PC-9 (cell line): ENCODE measurements around the gene MPZL2. TPM values are rescaled to one million over a fixed set of nuclear protein-coding genes. Genes with fewer than 3 reads are reported as not detected.
"Not testable (repeated sequence)": the region's sequence is repeated elsewhere in the genome, so short reads cannot be mapped to it uniquely, and the experiment has no call there.

Experiments
- BruUV-seq: library from RNA; stranded (reverse); fragments of 400-500 nt; replicated peaks from 2 replicates; lab custom pipeline; 2021; lab: Mats Ljungman, UMichigan
- CTCF ChIA-PET: fragments of 300-600 bp; sonication (Branson Sonifier 250); formaldehyde crosslinking; loops from one replicate; lab custom pipeline; 2022; ENCODE audit warnings: antibody characterized with exemption; lab: Charles Lee
- POLR2A ChIA-PET: fragments of 300-600 bp; sonication (Branson Sonifier 250); formaldehyde crosslinking; loops from one replicate; lab custom pipeline; 2022; ENCODE audit warnings: antibody characterized with exemption; ENCODE audit not compliant: unreplicated experiment; lab: Charles Lee
- DNase-seq, 2 experiments: peaks; one replicate each; pipeline versions ENCODE4 v3.0.0 to v3.0.0-alpha.2; 2015 to 2022; ENCODE audit warnings: mixed read lengths in 1 of 2
- H2AFZ ChIP-seq: fragments of 200-600 bp; sonication (generic); 2 replicates; pipeline ENCODE4 v1.8.1; 2017; ENCODE audit warnings: antibody characterized with exemption
- H3F3A ChIP-seq: fragments of 200-600 bp; sonication (generic); 2 replicates; pipeline ENCODE4 v1.8.1; 2017; ENCODE audit warnings: antibody characterized with exemption, mild to moderate bottlenecking, low read depth; ENCODE audit not compliant: insufficient read depth
- H3K27ac ChIP-seq: fragments of 200-600 bp; sonication (generic); 2 replicates; pipeline ENCODE4 v1.6.1; 2016; ENCODE audit warnings: mixed run types
- H3K27me3 ChIP-seq: fragments of 200-600 bp; sonication (generic); 2 replicates; pipeline ENCODE4 v1.6.1; 2016; ENCODE audit warnings: low read depth, mixed run types; ENCODE audit not compliant: insufficient read depth
- H3K36me3 ChIP-seq: fragments of 200-600 bp; sonication (generic); 2 replicates; pipeline ENCODE4 v1.6.1; 2016; ENCODE audit warnings: low read depth, mixed run types
- H3K4me1 ChIP-seq: fragments of 200-600 bp; sonication (generic); replicated peaks from 2 replicates; pipeline ENCODE4 v1.6.1; 2016; ENCODE audit warnings: mixed run types; ENCODE audit not compliant: insufficient read depth
- H3K4me2 ChIP-seq: fragments of 200-600 bp; sonication (generic); 2 replicates; pipeline ENCODE4 v1.6.1; 2017; ENCODE audit warnings: mixed run types
- H3K4me3 ChIP-seq: fragments of 200-600 bp; sonication (generic); 2 replicates; pipeline ENCODE4 v1.6.1; 2016; ENCODE audit warnings: mixed run types
- H3K79me2 ChIP-seq: fragments of 200-600 bp; sonication (generic); 2 replicates; pipeline ENCODE4 v1.6.1; 2017; ENCODE audit warnings: low read depth, mixed run types
- H3K9me2 ChIP-seq: fragments of 200-600 bp; sonication (generic); 2 replicates; pipeline ENCODE4 v1.8.1; 2017; ENCODE audit warnings: mild to moderate bottlenecking; ENCODE audit not compliant: insufficient read depth
- H3K9me3 ChIP-seq: fragments of 200-600 bp; sonication (generic); 2 replicates; pipeline ENCODE4 v1.8.1; 2016; ENCODE audit warnings: low read depth; ENCODE audit not compliant: insufficient read depth
- H4K20me1 ChIP-seq: fragments of 200-600 bp; sonication (generic); 2 replicates; pipeline ENCODE4 v1.8.1; 2017; ENCODE audit not compliant: insufficient read depth
- CTCF ChIP-seq: fragments of 200-600 bp; sonication (generic); conservative IDR thresholded peaks from 2 replicates; pipeline ENCODE4 v1.6.1; 2017; ENCODE audit warnings: mixed run types, antibody characterized with exemption, mild to moderate bottlenecking, moderate library complexity
- EZH2 ChIP-seq: fragments of 200-600 bp; sonication (generic); IDR thresholded peaks from 2 replicates; pipeline ENCODE4 v1.8.0; 2017; ENCODE audit warnings: antibody characterized with exemption, low read depth
- intact Hi-C: fragments of 100-400 bp; cut with micrococcal nuclease; formaldehyde crosslinking; loops from one replicate; pipeline ENCODE4 v1.10.0; 2022; ENCODE audit not compliant: unreplicated experiment
- total RNA-seq: library from RNA; stranded (reverse); gene quantifications from 2 replicates; pipeline ENCODE4 v1.2.3, GENCODE V29; 2021

Gene MPZL2
- total RNA-seq, 1 experiment from 2014 or later = 43.1 TPM

- Histone ChIP-seq H3K4me1 (peaks cover 53% of the 10 kb centered on the region), H3K27ac (no peak overlapping the region), H4K20me1 (no peaks in the 10 kb centered on the region), H3K4me3 (no peak overlapping the region), H3K9me2 (no peaks in the 10 kb centered on the region), H3K36me3 (no peaks in the 10 kb centered on the region), H3K4me2 (peak overlapping the region; percentile 27; the same call in 1 of the 2 replicates), H3K79me2 (no peaks in the 10 kb centered on the region), H3F3A (peaks cover 19% of the 10 kb centered on the region), H3K27me3 (no peaks in the 10 kb centered on the region), H3K9me3 (no peaks in the 10 kb centered on the region), H2AFZ (no peak overlapping the region)
- ChIA-PET CTCF (no interaction called here), POLR2A (no interaction called here)
- TF ChIP-seq EZH2 = no peak
- no peak for TF ChIP-seq CTCF
- no TSS peak for BruUV-seq
- no peak for DNase-seq
- intact Hi-C loops = no loop called here
Observed at GRCh38 chr11:118311518-118311917, 47.4 kb upstream of the MPZL2 start.

- no peaks in the 10 kb centered on the region for H3K36me3 ChIP-seq
- H4K20me1 ChIP-seq = no peaks in the 10 kb centered on the region
- no peak overlapping the region for H2AFZ ChIP-seq
- intact Hi-C loops = no loop called here
- H3K79me2 ChIP-seq = no peaks in the 10 kb centered on the region
- POLR2A ChIA-PET = no interaction called here
- peak overlapping the region; percentile 27; the same call in 1 of the 2 replicates for H3K4me2 ChIP-seq
- H3K4me3 ChIP-seq = no peak overlapping the region
- H3K9me2 ChIP-seq = no peaks in the 10 kb centered on the region
- H3F3A ChIP-seq = peaks cover 13% of the 10 kb centered on the region
- DNase-seq = peak in 1 of 2 experiments; percentile 55
- no TSS peak for BruUV-seq
- CTCF ChIA-PET = interaction anchor here (0.6 kb wide), 1 partner anchor 40 kb away, joined by 4 read pairs; no protein-coding TSS in a partner anchor
- H3K4me1 ChIP-seq = peaks cover 47% of the 10 kb centered on the region
- TF ChIP-seq CTCF (no peak), EZH2 (no peak)
- no peaks in the 10 kb centered on the region for H3K27me3 ChIP-seq
- no peaks in the 10 kb centered on the region for H3K9me3 ChIP-seq
- H3K27ac ChIP-seq = no peak overlapping the region
Observed at GRCh38 chr11:118310781-118311485, 46.8 kb upstream of the MPZL2 start.

GRCh38 chr11:118310271-118310670 is 46.2 kb upstream of the MPZL2 start:
- no peaks in the 10 kb centered on the region for H3K9me2 ChIP-seq
- no peak overlapping the region for H3K27ac ChIP-seq
- H3K36me3 ChIP-seq = no peaks in the 10 kb centered on the region
- H3F3A ChIP-seq = peaks cover 6% of the 10 kb centered on the region; the same call in 1 of the 2 replicates
- POLR2A ChIA-PET = no interaction called here
- no peak overlapping the region for H2AFZ ChIP-seq
- intact Hi-C loops = no loop called here
- CTCF ChIA-PET = interaction anchor here (0.6 kb wide), 1 partner anchor 57 kb away, joined by 5 read pairs; no protein-coding TSS in a partner anchor
- BruUV-seq = no TSS peak
- 0 out of 2 replicates have a peak overlapping the region, but pooled peaks have one; percentile 20 for H3K4me2 ChIP-seq
- no peaks in the 10 kb centered on the region for H4K20me1 ChIP-seq
- H3K4me1 ChIP-seq = peaks cover 40% of the 10 kb centered on the region
- H3K27me3 ChIP-seq = no peaks in the 10 kb centered on the region
- TF ChIP-seq EZH2 (no peak), CTCF (no peak)
- H3K4me3 ChIP-seq = no peak overlapping the region
- H3K79me2 ChIP-seq = no peaks in the 10 kb centered on the region
- H3K9me3 ChIP-seq = no peaks in the 10 kb centered on the region
- no peak for DNase-seq

- BruUV-seq, H3K9me2 ChIP-seq, H4K20me1 ChIP-seq, CTCF ChIA-PET, H3K79me2 ChIP-seq, H3K36me3 ChIP-seq, H3K4me2 ChIP-seq, DNase-seq, H3F3A ChIP-seq, intact Hi-C loops, H3K27ac ChIP-seq, H3K9me3 ChIP-seq, H3K27me3 ChIP-seq, H3K4me3 ChIP-seq, H2AFZ ChIP-seq: not testable (repeated sequence)
- peaks cover 28% of the 10 kb centered on the region for H3K4me1 ChIP-seq
- POLR2A ChIA-PET = interaction anchor here (0.6 kb wide), 1 partner anchor 63 kb away, joined by 3 read pairs; no protein-coding TSS in a partner anchor
Observed at GRCh38 chr11:118308995-118309528, 45.0 kb upstream of the MPZL2 start.
